ENCODE measurements around the gene CDH23.

GRCh38 chr10:71516890-71517289, 120.2 kb downstream of the CDH23 start:
- TF ChIP-seq CTCF (conservative IDR thresholded peaks at IDR 0.05) (no peak), EZH2 (IDR thresholded peaks at IDR 0.05; ENCODE audit: low read depth) (no peak)
